AG04450 (cell line): ENCODE results near the gene RCBTB2. TPM values are rescaled to one million over a fixed set of nuclear protein-coding genes. Genes with fewer than 3 reads are reported as not detected.
A peak's percentile ranks its signal among the peaks of the same experiment; 100 is the strongest.

ENCODE experiments used
- CTCF ChIA-PET: fragments of 300-600, 350-600 bp; formaldehyde crosslinking; extraction: SDS; loops from one replicate; lab custom pipeline; 2022; ENCODE audit warnings: antibody characterized with exemption, inconsistent platforms; lab: Charles Lee
- POLR2A ChIA-PET: fragments of 350-600 bp; formaldehyde crosslinking; extraction: SDS; loops from one replicate; lab custom pipeline; 2021; ENCODE audit warnings: antibody characterized with exemption, inconsistent platforms; lab: Yijun Ruan, JAX
- DNase-seq: peaks from one replicate; pipeline ENCODE4 v3.0.0-alpha.2; 2011; ENCODE audit warnings: low read depth, low spot score
- H3K27ac ChIP-seq: one replicate; pipeline ENCODE4 v1.5.1; 2012; ENCODE audit warnings: low read depth, low read length, control low read depth
- H3K27me3 ChIP-seq: one replicate; pipeline ENCODE4 v1.6.0; 2012; ENCODE audit warnings: low read length; ENCODE audit not compliant: control insufficient read depth, insufficient read depth
- H3K4me3 ChIP-seq: 2 replicates; pipeline ENCODE4 v1.5.1; 2011; ENCODE audit warnings: mild to moderate bottlenecking, low read depth, low read length, control low read depth
- H3K9me3 ChIP-seq: 2 replicates; pipeline ENCODE4 v1.5.1; 2012; ENCODE audit warnings: low read length; ENCODE audit not compliant: control insufficient read depth, insufficient read depth
- polyA plus RNA-seq: library from polyadenylated mRNA; depleted of rRNA; stranded (reverse); fragments of >200 nt; gene quantifications from 2 replicates; pipeline ENCODE4 v1.2.3, GENCODE V29; 2011
- TF ChIP-seq, protein P1 (sequence below): IDR thresholded peaks from 2 replicates; pipeline ENCODE4 v1.5.1; 2011; ENCODE audit warnings: low read depth, low read length, control low read depth, inconsistent platforms

RCBTB2 gene
- polyA plus RNA-seq, 1 experiment = 10.9 TPM

DNA sequence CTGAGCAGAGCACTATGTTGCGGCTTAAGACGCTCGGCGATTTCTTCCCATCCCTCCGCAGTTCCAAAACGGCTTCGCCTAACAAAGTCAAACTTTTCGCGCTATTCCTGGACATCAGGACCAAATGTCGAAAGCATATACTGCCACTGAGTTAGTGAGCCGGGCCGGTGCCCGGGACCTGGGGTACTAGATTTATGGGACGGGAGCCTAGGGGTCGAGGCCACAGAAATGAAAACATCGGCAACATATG is 699 bp downstream of the RCBTB2 start:
- H3K9me3 ChIP-seq = no peaks in the 10 kb centered on the region
- ChIA-PET POLR2A (interaction anchor here (0.7 to 2.3 kb wide), 9 partner anchors 10 to 92 kb away, joined by 3 to 13 read pairs (median 6); no protein-coding TSS in a partner anchor), CTCF (interaction anchor here (0.8 to 3.8 kb wide), 2 partner anchors 48 to 198 kb away, joined by 4 to 12 read pairs; no protein-coding TSS in a partner anchor)
- no peaks in the 10 kb centered on the region for H3K27me3 ChIP-seq
- peak overlapping the region; percentile 84 for H3K4me3 ChIP-seq
- H3K27ac ChIP-seq = peak overlapping the region; percentile 69
- TF ChIP-seq, protein P1, sequence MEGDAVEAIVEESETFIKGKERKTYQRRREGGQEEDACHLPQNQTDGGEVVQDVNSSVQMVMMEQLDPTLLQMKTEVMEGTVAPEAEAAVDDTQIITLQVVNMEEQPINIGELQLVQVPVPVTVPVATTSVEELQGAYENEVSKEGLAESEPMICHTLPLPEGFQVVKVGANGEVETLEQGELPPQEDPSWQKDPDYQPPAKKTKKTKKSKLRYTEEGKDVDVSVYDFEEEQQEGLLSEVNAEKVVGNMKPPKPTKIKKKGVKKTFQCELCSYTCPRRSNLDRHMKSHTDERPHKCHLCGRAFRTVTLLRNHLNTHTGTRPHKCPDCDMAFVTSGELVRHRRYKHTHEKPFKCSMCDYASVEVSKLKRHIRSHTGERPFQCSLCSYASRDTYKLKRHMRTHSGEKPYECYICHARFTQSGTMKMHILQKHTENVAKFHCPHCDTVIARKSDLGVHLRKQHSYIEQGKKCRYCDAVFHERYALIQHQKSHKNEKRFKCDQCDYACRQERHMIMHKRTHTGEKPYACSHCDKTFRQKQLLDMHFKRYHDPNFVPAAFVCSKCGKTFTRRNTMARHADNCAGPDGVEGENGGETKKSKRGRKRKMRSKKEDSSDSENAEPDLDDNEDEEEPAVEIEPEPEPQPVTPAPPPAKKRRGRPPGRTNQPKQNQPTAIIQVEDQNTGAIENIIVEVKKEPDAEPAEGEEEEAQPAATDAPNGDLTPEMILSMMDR = no peak
- DNase-seq = peak; percentile 13

GRCh38 chr13:48531416-48532255 is 1.2 kb downstream of the RCBTB2 start:
- Histone ChIP-seq H3K9me3 (no peaks in the 10 kb centered on the region), H3K27ac (peak overlapping the region; percentile 69), H3K27me3 (no peaks in the 10 kb centered on the region), H3K4me3 (peak overlapping the region; percentile 84)
- POLR2A ChIA-PET = interaction anchor here (1.3 to 2.3 kb wide), 3 partner anchors 10 to 31 kb away, joined by 6 to 13 read pairs (median 11); no protein-coding TSS in a partner anchor
- CTCF ChIA-PET = interaction anchor here (0.5 to 3.8 kb wide), 3 partner anchors 48 to 238 kb away, joined by 4 to 12 read pairs (median 4); no protein-coding TSS in a partner anchor
- TF ChIP-seq, protein P1 = no peak
- no peak for DNase-seq

DNA sequence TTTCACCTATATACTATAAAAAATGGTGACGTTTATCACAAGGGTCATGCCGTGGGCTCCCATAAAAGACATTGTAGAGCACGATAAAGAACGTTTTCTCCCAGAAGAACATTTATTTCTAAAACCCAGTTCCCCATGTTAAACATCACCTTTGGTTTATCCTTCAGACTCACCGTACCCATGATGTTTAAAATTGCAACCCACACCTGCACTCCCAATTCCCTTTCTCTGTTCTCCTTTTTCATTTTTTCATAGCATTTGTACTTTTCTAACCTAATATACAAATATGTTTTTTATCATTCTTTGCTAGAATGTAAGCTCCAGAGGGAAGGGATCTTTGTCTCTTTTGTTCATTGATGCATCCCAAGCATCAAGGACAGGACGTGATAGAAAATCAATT is 2.0 kb downstream of the RCBTB2 start:
- no peak overlapping the region for H3K4me3 ChIP-seq
- no peaks in the 10 kb centered on the region for H3K9me3 ChIP-seq
- H3K27ac ChIP-seq = no peak overlapping the region
- H3K27me3 ChIP-seq = no peaks in the 10 kb centered on the region
- ChIA-PET POLR2A (no interaction called here), CTCF (interaction anchor here (3.8 kb wide), 1 partner anchor 49 kb away, joined by 12 read pairs; no protein-coding TSS in a partner anchor)
- DNase-seq = no peak
- TF ChIP-seq, protein P1 = no peak

DNA sequence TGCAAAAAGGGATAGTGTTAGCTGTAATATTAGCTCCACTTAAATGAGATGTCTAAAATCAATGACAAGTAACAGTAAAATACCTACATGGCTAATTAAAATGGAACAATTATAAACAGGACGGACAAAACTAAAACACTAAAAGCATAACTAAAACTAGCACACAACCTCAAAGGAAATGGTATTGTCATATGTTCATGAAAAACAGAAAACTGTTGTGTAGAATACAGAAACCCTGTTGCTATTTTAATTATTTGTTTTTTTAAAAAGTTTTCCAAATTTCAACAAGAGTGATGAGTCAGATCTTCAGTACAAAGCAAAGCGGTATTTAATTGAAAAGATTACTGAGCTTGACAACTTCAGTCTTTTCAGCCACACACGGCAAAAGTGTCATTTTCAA is 4.2 kb downstream of the RCBTB2 start:
- Histone ChIP-seq H3K27ac (no peak overlapping the region), H3K4me3 (no peak overlapping the region), H3K9me3 (no peaks in the 10 kb centered on the region), H3K27me3 (no peaks in the 10 kb centered on the region)
- TF ChIP-seq, protein P1 = no peak
- ChIA-PET POLR2A (no interaction called here), CTCF (no interaction called here)
- DNase-seq = no peak

- CTCF ChIA-PET = interaction anchor here (0.6 kb wide), 1 partner anchor 52 kb away, joined by 3 read pairs; no protein-coding TSS in a partner anchor
- POLR2A ChIA-PET = interaction anchor here (0.7 kb wide), 1 partner anchor 81 kb away, joined by 3 read pairs; no protein-coding TSS in a partner anchor
- TF ChIP-seq, protein P1 = no peak
Measured at GRCh38 chr13:48527955-48528354, 4.9 kb downstream of the RCBTB2 start.

More at GRCh38 chr13:48527955-48528354, 4.9 kb downstream of the RCBTB2 start:
- Histone ChIP-seq H3K9me3 (no peaks in the 10 kb centered on the region), H3K27ac (no peak overlapping the region), H3K27me3 (no peaks in the 10 kb centered on the region), H3K4me3 (no peak overlapping the region)
- no peak for DNase-seq
